NCI-H748 (cell line): ENCODE results near the gene DAPK1.

Experiments used
- DNase-seq: peaks from one replicate; lab custom pipeline; 2025; ENCODE audit not compliant: unreplicated experiment; lab: John Stamatoyannopoulos, UW

Gene DAPK1

GRCh38 chr9:87609002-87609401 is 111.3 kb downstream of the DAPK1 start:
- DNase-seq = no peak

GRCh38 chr9:87609486-87609885 is 111.8 kb downstream of the DAPK1 start:
- no peak for DNase-seq

GRCh38 chr9:87610200-87611155 is 112.8 kb downstream of the DAPK1 start:
- no peak for DNase-seq

- no peak for DNase-seq
Measured at GRCh38 chr9:87611776-87612175, 114.1 kb downstream of the DAPK1 start.

GRCh38 chr9:87612536-87612935 is 114.9 kb downstream of the DAPK1 start:
- no peak for DNase-seq

- no peak for DNase-seq
Measured at GRCh38 chr9:87613265-87614111, 115.8 kb downstream of the DAPK1 start.

GRCh38 chr9:87614397-87614796 is 116.7 kb downstream of the DAPK1 start:
- no peak for DNase-seq

- no peak for DNase-seq
Measured at GRCh38 chr9:87615136-87615535, 117.5 kb downstream of the DAPK1 start.

- no peak for DNase-seq
Measured at GRCh38 chr9:87615547-87616148, 118.0 kb downstream of the DAPK1 start.

GRCh38 chr9:87618226-87618625 is 120.6 kb downstream of the DAPK1 start:
- no peak for DNase-seq

GRCh38 chr9:87618931-87619330 is 121.3 kb downstream of the DAPK1 start:
- no peak for DNase-seq

- DNase-seq = no peak
Measured at GRCh38 chr9:87619346-87619745, 121.7 kb downstream of the DAPK1 start.

- peak; percentile 37 for DNase-seq
Measured at GRCh38 chr9:87620731-87621322, 123.2 kb downstream of the DAPK1 start.

GRCh38 chr9:87622098-87622497 is 124.4 kb downstream of the DAPK1 start:
- DNase-seq = no peak

- DNase-seq = no peak
Measured at GRCh38 chr9:87622923-87623322, 125.3 kb downstream of the DAPK1 start.

- no peak for DNase-seq
Measured at GRCh38 chr9:87628346-87628745, 130.7 kb downstream of the DAPK1 start.

- DNase-seq = no peak
Measured at GRCh38 chr9:87629104-87629503, 131.4 kb downstream of the DAPK1 start.

GRCh38 chr9:87630266-87630665 is 132.6 kb downstream of the DAPK1 start:
- DNase-seq = no peak

GRCh38 chr9:87630846-87631245 is 133.2 kb downstream of the DAPK1 start:
- DNase-seq = no peak

GRCh38 chr9:87635656-87636501 is 138.2 kb downstream of the DAPK1 start:
- no peak for DNase-seq
